Measurements from ENCODE around the gene PNLIPRP2.

PNLIPRP2 gene

GRCh38 chr10:116620423-116621400 is at the start of gene PNLIPRP2:
TSS of gene PNLIPRP2 (plus strand) at chr10:116620953.
- no peak for DNase-seq

- no peak for DNase-seq
Measured at GRCh38 chr10:116574797-116575196, 46.0 kb upstream of the PNLIPRP2 start.

GRCh38 chr10:116587878-116588591 is 32.7 kb upstream of the PNLIPRP2 start:
- DNase-seq: no peak

- no peak for DNase-seq
Measured at GRCh38 chr10:116588995-116589394, 31.8 kb upstream of the PNLIPRP2 start.

GRCh38 chr10:116589926-116590325 is 30.8 kb upstream of the PNLIPRP2 start:
- DNase-seq: no peak

- no peak for DNase-seq
Measured at GRCh38 chr10:116590590-116591444, 29.9 kb upstream of the PNLIPRP2 start, which contains the start of gene PNLIPRP1. TSS of gene PNLIPRP1 (plus strand) at chr10:116590959. CDS start at chr10:116591130, 171 bp downstream.

GRCh38 chr10:116593139-116593740 is 27.5 kb upstream of the PNLIPRP2 start:
- DNase-seq: no peak

- DNase-seq: no peak
Measured at GRCh38 chr10:116594525-116595035, 26.2 kb upstream of the PNLIPRP2 start.

GRCh38 chr10:116596062-116596461 is 24.7 kb upstream of the PNLIPRP2 start:
- no peak for DNase-seq

GRCh38 chr10:116597543-116597942 is 23.2 kb upstream of the PNLIPRP2 start:
- DNase-seq: no peak

GRCh38 chr10:116598329-116598728 is 22.4 kb upstream of the PNLIPRP2 start:
- DNase-seq: no peak

- no peak for DNase-seq
Measured at GRCh38 chr10:116599991-116600390, 20.8 kb upstream of the PNLIPRP2 start.

- no peak for DNase-seq
Measured at GRCh38 chr10:116602648-116603400, 17.9 kb upstream of the PNLIPRP2 start.

GRCh38 chr10:116606061-116606483 is 14.7 kb upstream of the PNLIPRP2 start:
- DNase-seq: no peak

GRCh38 chr10:116607336-116607735 is 13.4 kb upstream of the PNLIPRP2 start:
- no peak for DNase-seq

- no peak for DNase-seq
Measured at GRCh38 chr10:116608686-116609594, 11.8 kb upstream of the PNLIPRP2 start.

- DNase-seq: no peak
Measured at GRCh38 chr10:116610443-116611152, 10.2 kb upstream of the PNLIPRP2 start.

GRCh38 chr10:116611153-116611545 is 9.6 kb upstream of the PNLIPRP2 start:
- no peak for DNase-seq

GRCh38 chr10:116612107-116612769 is 8.5 kb upstream of the PNLIPRP2 start:
- DNase-seq: no peak

All from COR-L47 (cell line).